Uterus (tissue), 2 donors: ENCODE measurements around the gene C14orf180.

Experiments
- POLR2A ChIP-seq, 2 donors: fragments of 450-650 bp; IDR thresholded peaks; one replicate each; pipeline ENCODE4 v1.6.1; 2016; ENCODE audit warnings: antibody characterized with exemption in 2 of 2, mild to moderate bottlenecking in 1 of 2, moderate library complexity in 1 of 2
- TF ChIP-seq, protein P1 (sequence below), 4 experiments: fragments of 200-600 bp in 2 of 4; fragments of 450-650 bp in 2 of 4; sonication (generic) in 2 of 4; IDR thresholded peaks; one replicate each; pipeline ENCODE4 v1.5.1; 2016 to 2019; ENCODE audit warnings: antibody characterized with exemption in 4 of 4, mild to moderate bottlenecking in 2 of 4, moderate library complexity in 1 of 4

- TF ChIP-seq, protein P1, sequence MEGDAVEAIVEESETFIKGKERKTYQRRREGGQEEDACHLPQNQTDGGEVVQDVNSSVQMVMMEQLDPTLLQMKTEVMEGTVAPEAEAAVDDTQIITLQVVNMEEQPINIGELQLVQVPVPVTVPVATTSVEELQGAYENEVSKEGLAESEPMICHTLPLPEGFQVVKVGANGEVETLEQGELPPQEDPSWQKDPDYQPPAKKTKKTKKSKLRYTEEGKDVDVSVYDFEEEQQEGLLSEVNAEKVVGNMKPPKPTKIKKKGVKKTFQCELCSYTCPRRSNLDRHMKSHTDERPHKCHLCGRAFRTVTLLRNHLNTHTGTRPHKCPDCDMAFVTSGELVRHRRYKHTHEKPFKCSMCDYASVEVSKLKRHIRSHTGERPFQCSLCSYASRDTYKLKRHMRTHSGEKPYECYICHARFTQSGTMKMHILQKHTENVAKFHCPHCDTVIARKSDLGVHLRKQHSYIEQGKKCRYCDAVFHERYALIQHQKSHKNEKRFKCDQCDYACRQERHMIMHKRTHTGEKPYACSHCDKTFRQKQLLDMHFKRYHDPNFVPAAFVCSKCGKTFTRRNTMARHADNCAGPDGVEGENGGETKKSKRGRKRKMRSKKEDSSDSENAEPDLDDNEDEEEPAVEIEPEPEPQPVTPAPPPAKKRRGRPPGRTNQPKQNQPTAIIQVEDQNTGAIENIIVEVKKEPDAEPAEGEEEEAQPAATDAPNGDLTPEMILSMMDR (IDR thresholded peaks at IDR 0.05) = no peak
- TF ChIP-seq POLR2A (IDR thresholded peaks at IDR 0.05) = no peak
Measured at GRCh38 chr14:104561124-104561557, 18.4 kb upstream of the C14orf180 start.
